DOHH2 (cell line): ENCODE results near the gene PMPCB.

Experiments
- H3F3A ChIP-seq: fragments of 200-600 bp; sonication (generic), shearing (Covaris generic); 2 replicates; pipeline ENCODE4 v1.6.0; 2016; ENCODE audit warnings: antibody characterized with exemption, mild to moderate bottlenecking; ENCODE audit not compliant: control insufficient read depth, insufficient read depth
- H3K27ac ChIP-seq: fragments of 200-600 bp; sonication (generic); 2 replicates; pipeline ENCODE4 v1.5.1; 2014; ENCODE audit warnings: low read depth, mild to moderate bottlenecking, low read length, moderate library complexity
- H3K27me3 ChIP-seq: fragments of 200-600 bp; sonication (generic); 2 replicates; pipeline ENCODE4 v1.6.1; 2014; ENCODE audit warnings: mild to moderate bottlenecking, low read length, mixed read lengths; ENCODE audit not compliant: control insufficient read depth
- H3K36me3 ChIP-seq: fragments of 200-600 bp; sonication (generic); 2 replicates; pipeline ENCODE4 v1.6.1; 2014; ENCODE audit warnings: mild to moderate bottlenecking, low read length, moderate library complexity, mixed read lengths; ENCODE audit not compliant: control insufficient read depth
- H3K4me1 ChIP-seq: fragments of 200-600 bp; sonication (generic); 2 replicates; pipeline ENCODE4 v1.6.1; 2014; ENCODE audit warnings: mild to moderate bottlenecking, low read length, mixed read lengths; ENCODE audit not compliant: control insufficient read depth
- H3K4me2 ChIP-seq: fragments of 200-600 bp; sonication (generic); 2 replicates; pipeline ENCODE4 v1.6.0; 2014; ENCODE audit warnings: mild to moderate bottlenecking, low read length, moderate library complexity
- H3K4me3 ChIP-seq: fragments of 200-600 bp; sonication (generic); 2 replicates; pipeline ENCODE4 v1.5.1; 2014; ENCODE audit warnings: mild to moderate bottlenecking, low read length, mixed read lengths
- H3K79me2 ChIP-seq: fragments of 200-600 bp; sonication (generic); 2 replicates; pipeline ENCODE4 v1.6.1; 2014; ENCODE audit warnings: mild to moderate bottlenecking, low read length, mixed read lengths; ENCODE audit not compliant: control insufficient read depth
- H3K9me2 ChIP-seq: fragments of 200-600 bp; sonication (generic); replicated peaks from 2 replicates; pipeline ENCODE4 v1.6.1; 2014; ENCODE audit warnings: mild to moderate bottlenecking, low read length, mixed read lengths; ENCODE audit not compliant: control insufficient read depth
- H3K9me3 ChIP-seq: fragments of 200-600 bp; sonication (generic); 2 replicates; pipeline ENCODE4 v1.6.1; 2014; ENCODE audit warnings: antibody characterized with exemption, low read length, mixed read lengths; ENCODE audit not compliant: control insufficient read depth, insufficient read depth
- H4K20me1 ChIP-seq: fragments of 200-600 bp; sonication (generic); 2 replicates; pipeline ENCODE4 v1.6.0; 2014; ENCODE audit warnings: low read depth, mild to moderate bottlenecking, antibody characterized with exemption, low read length, moderate library complexity; ENCODE audit not compliant: control insufficient read depth, insufficient read depth
- EZH2phosphoT487 ChIP-seq: fragments of 200-600 bp; sonication (generic); IDR thresholded peaks from 2 replicates; pipeline ENCODE4 v1.6.1; 2017; ENCODE audit warnings: borderline replicate concordance, mild to moderate bottlenecking, antibody characterized with exemption, low read length, moderate library complexity, mixed read lengths
- TF ChIP-seq, protein P1 (sequence below): fragments of 200-600 bp; sonication (generic); IDR thresholded peaks from one replicate; pipeline ENCODE4 v1.5.1; 2014; ENCODE audit warnings: antibody characterized with exemption, mild to moderate bottlenecking, low read depth, low read length; ENCODE audit not compliant: poor library complexity, severe bottlenecking

The PMPCB gene

GRCh38 chr7:103301441-103301840 is 4.2 kb downstream of the PMPCB start:
- no peak for TF ChIP-seq EZH2phosphoT487
- TF ChIP-seq, protein P1, sequence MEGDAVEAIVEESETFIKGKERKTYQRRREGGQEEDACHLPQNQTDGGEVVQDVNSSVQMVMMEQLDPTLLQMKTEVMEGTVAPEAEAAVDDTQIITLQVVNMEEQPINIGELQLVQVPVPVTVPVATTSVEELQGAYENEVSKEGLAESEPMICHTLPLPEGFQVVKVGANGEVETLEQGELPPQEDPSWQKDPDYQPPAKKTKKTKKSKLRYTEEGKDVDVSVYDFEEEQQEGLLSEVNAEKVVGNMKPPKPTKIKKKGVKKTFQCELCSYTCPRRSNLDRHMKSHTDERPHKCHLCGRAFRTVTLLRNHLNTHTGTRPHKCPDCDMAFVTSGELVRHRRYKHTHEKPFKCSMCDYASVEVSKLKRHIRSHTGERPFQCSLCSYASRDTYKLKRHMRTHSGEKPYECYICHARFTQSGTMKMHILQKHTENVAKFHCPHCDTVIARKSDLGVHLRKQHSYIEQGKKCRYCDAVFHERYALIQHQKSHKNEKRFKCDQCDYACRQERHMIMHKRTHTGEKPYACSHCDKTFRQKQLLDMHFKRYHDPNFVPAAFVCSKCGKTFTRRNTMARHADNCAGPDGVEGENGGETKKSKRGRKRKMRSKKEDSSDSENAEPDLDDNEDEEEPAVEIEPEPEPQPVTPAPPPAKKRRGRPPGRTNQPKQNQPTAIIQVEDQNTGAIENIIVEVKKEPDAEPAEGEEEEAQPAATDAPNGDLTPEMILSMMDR = no peak
- Histone ChIP-seq H3F3A (peaks cover 24% of the 10 kb centered on the region), H3K9me2 (no peaks in the 10 kb centered on the region), H3K36me3 (peaks cover 88% of the 10 kb centered on the region), H3K4me1 (peaks cover 24% of the 10 kb centered on the region), H3K4me3 (no peak overlapping the region), H3K4me2 (no peak overlapping the region), H3K27ac (no peak overlapping the region), H3K9me3 (no peaks in the 10 kb centered on the region), H3K27me3 (no peaks in the 10 kb centered on the region), H4K20me1 (no peaks in the 10 kb centered on the region; the same call in 1 of the 2 replicates), H3K79me2 (peaks cover 77% of the 10 kb centered on the region)

- Histone ChIP-seq H3K27ac (no peak overlapping the region), H3K4me3 (no peak overlapping the region), H4K20me1 (no peaks in the 10 kb centered on the region), H3K4me2 (no peak overlapping the region), H3K79me2 (peaks cover 57% of the 10 kb centered on the region), H3F3A (peaks cover 51% of the 10 kb centered on the region), H3K9me2 (no peaks in the 10 kb centered on the region), H3K36me3 (peaks cover 96% of the 10 kb centered on the region), H3K9me3 (no peaks in the 10 kb centered on the region), H3K27me3 (no peaks in the 10 kb centered on the region), H3K4me1 (peaks cover 10% of the 10 kb centered on the region)
- TF ChIP-seq, protein P1 = no peak
- TF ChIP-seq EZH2phosphoT487 = no peak
Observed at GRCh38 chr7:103307503-103308231, 10.4 kb downstream of the PMPCB start.

- H3K4me2 ChIP-seq = no peak overlapping the region
Observed at GRCh38 chr7:103314852-103315251, 17.6 kb downstream of the PMPCB start.

More at GRCh38 chr7:103314852-103315251, 17.6 kb downstream of the PMPCB start:
- Histone ChIP-seq H3K79me2 (peaks cover 11% of the 10 kb centered on the region), H3F3A (peaks cover 54% of the 10 kb centered on the region), H3K9me3 (no peaks in the 10 kb centered on the region), H3K27me3 (no peaks in the 10 kb centered on the region), H3K4me1 (no peaks in the 10 kb centered on the region), H3K27ac (no peak overlapping the region), H3K36me3 (peaks cover 99% of the 10 kb centered on the region), H3K4me3 (no peak overlapping the region), H4K20me1 (peaks cover 4% of the 10 kb centered on the region), H3K9me2 (no peaks in the 10 kb centered on the region)
- TF ChIP-seq, protein P1 = no peak
- no peak for TF ChIP-seq EZH2phosphoT487
